Measurements from ENCODE around the gene EPB41L4A.

DNA sequence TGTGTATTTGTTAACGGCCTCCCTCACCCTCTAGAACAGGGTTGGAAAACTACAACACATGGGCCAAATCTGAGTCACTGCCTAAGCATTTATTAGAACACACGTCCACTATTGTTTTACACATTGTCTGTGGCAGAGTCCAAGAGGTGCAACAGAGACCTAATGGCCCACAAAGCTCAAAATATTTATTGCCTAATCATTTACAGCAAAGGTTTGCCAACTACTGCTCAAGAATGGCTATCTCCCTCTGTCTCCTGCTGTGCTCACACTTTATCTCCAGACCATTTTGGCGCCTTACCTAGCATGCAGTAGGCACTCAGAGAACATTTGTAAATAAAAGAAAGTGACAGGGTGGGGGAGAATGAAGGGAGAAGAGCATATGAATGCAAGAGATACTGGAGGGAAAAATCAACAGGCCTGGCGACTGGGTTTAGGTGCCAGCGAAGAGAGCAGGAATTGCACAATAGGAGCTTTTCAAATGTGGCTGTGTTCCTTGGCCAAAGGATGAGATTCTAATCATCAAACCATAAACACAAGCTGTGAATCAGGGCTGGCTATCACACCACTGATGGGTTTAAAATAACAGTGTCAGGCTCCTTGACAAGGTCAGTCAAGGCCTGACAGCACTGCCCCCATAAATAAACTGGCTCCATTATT is 80.3 kb downstream of the EPB41L4A start:
- TF ChIP-seq CTCF (IDR thresholded peaks at IDR 0.05; ENCODE audit: insufficient read depth, low read length) (no peak), SPI1 (IDR thresholded peaks at IDR 0.05; ENCODE audit: borderline replicate concordance, low read depth) (no peak)

Data from HL-60 (cell line).